Anterior cingulate cortex (tissue), 58 donors: ENCODE results near the gene REX1BD.
A peak's percentile ranks its signal among the peaks of the same experiment; 100 is the strongest.
"Not testable (repeated sequence)": the region's sequence is repeated elsewhere in the genome, so short reads cannot be mapped to it uniquely, and the experiment has no call there.

ENCODE experiments used
- DNase-seq, 58 donors: peaks; one replicate each; lab custom pipeline; 2025; lab: John Stamatoyannopoulos, UW

REX1BD gene

GRCh38 chr19:18600692-18601397, 12.2 kb downstream of the REX1BD start:
- DNase-seq: not testable (repeated sequence)

- no peak for DNase-seq
These were observed 13.3 kb downstream of the REX1BD start for GRCh38 chr19:18601875-18602274.

- DNase-seq: no peak
These were observed 14.8 kb downstream of the REX1BD start for GRCh38 chr19:18603255-18603957.

- no peak for DNase-seq
These were observed 15.6 kb downstream of the REX1BD start for GRCh38 chr19:18603958-18604819.

GRCh38 chr19:18604820-18605159, 16.2 kb downstream of the REX1BD start:
- no peak for DNase-seq

- no peak for DNase-seq
These were observed 16.6 kb downstream of the REX1BD start for GRCh38 chr19:18605196-18605545.

- DNase-seq: no peak
These were observed 17.1 kb downstream of the REX1BD start for GRCh38 chr19:18605546-18606280.

- DNase-seq: no peak
These were observed 18.0 kb downstream of the REX1BD start, which contains the start of gene CRLF1 for GRCh38 chr19:18606281-18607225. TSS of gene CRLF1 (minus strand) at chr19:18606799. CDS start at chr19:18606656, 143 bp downstream.

- peak in 1 of 58 donors; percentile 5 for DNase-seq
These were observed 18.9 kb downstream of the REX1BD start for GRCh38 chr19:18607226-18608101.

GRCh38 chr19:18608102-18608804, 19.7 kb downstream of the REX1BD start:
- DNase-seq: no peak

GRCh38 chr19:18608805-18609716, 20.5 kb downstream of the REX1BD start:
- DNase-seq: no peak

GRCh38 chr19:18609717-18610051, 21.1 kb downstream of the REX1BD start:
- DNase-seq: no peak

- DNase-seq: no peak
These were observed 21.6 kb downstream of the REX1BD start for GRCh38 chr19:18610245-18610555.

- no peak for DNase-seq
These were observed 22.1 kb downstream of the REX1BD start for GRCh38 chr19:18610556-18611326.

GRCh38 chr19:18611327-18612050, 22.9 kb downstream of the REX1BD start:
- DNase-seq: no peak
